Testis (tissue), 2 donors: ENCODE measurements around the gene SMURF1.

Experiments used
- POLR2A ChIP-seq: fragments of 450-650 bp; IDR thresholded peaks from one replicate; pipeline ENCODE4 v1.6.1; 2017; ENCODE audit warnings: antibody characterized with exemption, mild to moderate bottlenecking, moderate library complexity
- TF ChIP-seq, protein P1 (sequence below), 3 experiments: fragments of 450-650 bp in 2 of 3; fragments of 200-600 bp in 1 of 3; sonication (generic) in 1 of 3; IDR thresholded peaks; one replicate each; pipeline ENCODE4 v1.5.1; 2016 to 2019; ENCODE audit warnings: antibody characterized with exemption in 3 of 3, mild to moderate bottlenecking in 2 of 3, moderate library complexity in 1 of 3

DNA sequence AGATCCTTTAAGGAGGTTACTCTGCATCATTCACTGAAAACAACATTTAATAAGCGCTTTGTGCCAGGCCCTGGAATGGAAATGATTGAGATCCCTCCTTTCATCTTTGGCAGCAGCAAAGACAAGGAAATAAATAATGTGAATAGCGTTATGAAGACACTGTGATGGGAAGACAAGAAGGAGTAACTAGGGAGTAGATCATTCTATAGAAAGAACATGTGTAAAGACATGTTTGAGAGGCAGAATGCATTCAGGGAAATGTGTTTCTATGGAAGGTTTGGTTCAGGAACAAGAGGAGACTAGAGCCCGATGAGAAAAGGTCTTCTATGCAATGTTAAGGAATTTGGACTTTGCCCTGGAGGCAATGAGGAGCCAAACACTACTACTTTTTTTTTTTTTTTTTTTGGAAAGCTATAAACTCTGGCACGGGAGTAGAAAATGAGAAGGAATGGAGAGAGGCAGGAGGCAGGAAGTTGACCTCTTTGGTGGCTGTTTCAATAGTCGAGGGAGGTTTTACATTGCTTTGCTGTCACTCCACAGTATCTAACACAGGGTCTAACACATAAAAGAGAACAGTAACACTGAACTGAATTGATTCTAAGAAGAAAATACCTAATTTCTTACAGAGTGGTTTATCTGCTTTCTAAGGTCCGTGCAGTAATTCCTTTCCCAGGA, 44.9 kb downstream of the SMURF1 start:
- no peak for TF ChIP-seq POLR2A
- TF ChIP-seq, protein P1, sequence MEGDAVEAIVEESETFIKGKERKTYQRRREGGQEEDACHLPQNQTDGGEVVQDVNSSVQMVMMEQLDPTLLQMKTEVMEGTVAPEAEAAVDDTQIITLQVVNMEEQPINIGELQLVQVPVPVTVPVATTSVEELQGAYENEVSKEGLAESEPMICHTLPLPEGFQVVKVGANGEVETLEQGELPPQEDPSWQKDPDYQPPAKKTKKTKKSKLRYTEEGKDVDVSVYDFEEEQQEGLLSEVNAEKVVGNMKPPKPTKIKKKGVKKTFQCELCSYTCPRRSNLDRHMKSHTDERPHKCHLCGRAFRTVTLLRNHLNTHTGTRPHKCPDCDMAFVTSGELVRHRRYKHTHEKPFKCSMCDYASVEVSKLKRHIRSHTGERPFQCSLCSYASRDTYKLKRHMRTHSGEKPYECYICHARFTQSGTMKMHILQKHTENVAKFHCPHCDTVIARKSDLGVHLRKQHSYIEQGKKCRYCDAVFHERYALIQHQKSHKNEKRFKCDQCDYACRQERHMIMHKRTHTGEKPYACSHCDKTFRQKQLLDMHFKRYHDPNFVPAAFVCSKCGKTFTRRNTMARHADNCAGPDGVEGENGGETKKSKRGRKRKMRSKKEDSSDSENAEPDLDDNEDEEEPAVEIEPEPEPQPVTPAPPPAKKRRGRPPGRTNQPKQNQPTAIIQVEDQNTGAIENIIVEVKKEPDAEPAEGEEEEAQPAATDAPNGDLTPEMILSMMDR (IDR thresholded peaks at IDR 0.05): no peak
